Activated CD4-positive, alpha-beta memory T cell treated with anti-CD3 and anti-CD28 coated beads for 36 hours (primary cell): ENCODE measurements around the gene B3GALT6. TPM values are rescaled to one million over a fixed set of nuclear protein-coding genes. Genes with fewer than 3 reads are reported as not detected.

ENCODE experiments used
- CTCF ChIA-PET: fragments of 350-600 bp; sonication (Branson Sonifier 250); formaldehyde crosslinking; loops from one replicate; lab custom pipeline; 2021; ENCODE audit warnings: antibody characterized with exemption, inconsistent platforms; lab: Charles Lee
- POLR2A ChIA-PET: fragments of 350-600 bp; sonication (Branson Sonifier 250); formaldehyde crosslinking; loops from one replicate; lab custom pipeline; 2021; ENCODE audit warnings: antibody characterized with exemption; lab: Charles Lee
- DNase-seq: peaks from one replicate; pipeline ENCODE4 v3.0.0-alpha.2; 2020
- H3K27ac Mint-ChIP-seq: one replicate; pipeline ENCODE4 v1.8.0; 2021; ENCODE audit warnings: mixed read lengths
- H3K27me3 Mint-ChIP-seq: one replicate; pipeline ENCODE4 v1.8.0; 2021; ENCODE audit warnings: mixed read lengths
- H3K36me3 Mint-ChIP-seq: one replicate; pipeline ENCODE4 v1.8.0; 2021; ENCODE audit warnings: mixed read lengths
- H3K4me1 Mint-ChIP-seq: one replicate; pipeline ENCODE4 v1.8.0; 2021; ENCODE audit warnings: low read depth, mixed read lengths
- H3K4me3 Mint-ChIP-seq: one replicate; pipeline ENCODE4 v1.8.0; 2021; ENCODE audit warnings: mild to moderate bottlenecking, mixed read lengths
- H3K9me3 Mint-ChIP-seq: one replicate; pipeline ENCODE4 v1.8.0; 2021; ENCODE audit warnings: mixed read lengths
- intact Hi-C: fragments of 100-400 bp; cut with micrococcal nuclease; formaldehyde crosslinking; loops from one replicate; pipeline ENCODE4 v1.15.1; 2023
- total RNA-seq, 2 experiments: library from RNA; stranded (reverse); gene quantifications; one replicate each; pipeline ENCODE4 v1.2.3, GENCODE V29; 2021

B3GALT6 gene
- total RNA-seq, 2 experiments from 2014 or later, result 14.6 to 15.5 TPM

DNA sequence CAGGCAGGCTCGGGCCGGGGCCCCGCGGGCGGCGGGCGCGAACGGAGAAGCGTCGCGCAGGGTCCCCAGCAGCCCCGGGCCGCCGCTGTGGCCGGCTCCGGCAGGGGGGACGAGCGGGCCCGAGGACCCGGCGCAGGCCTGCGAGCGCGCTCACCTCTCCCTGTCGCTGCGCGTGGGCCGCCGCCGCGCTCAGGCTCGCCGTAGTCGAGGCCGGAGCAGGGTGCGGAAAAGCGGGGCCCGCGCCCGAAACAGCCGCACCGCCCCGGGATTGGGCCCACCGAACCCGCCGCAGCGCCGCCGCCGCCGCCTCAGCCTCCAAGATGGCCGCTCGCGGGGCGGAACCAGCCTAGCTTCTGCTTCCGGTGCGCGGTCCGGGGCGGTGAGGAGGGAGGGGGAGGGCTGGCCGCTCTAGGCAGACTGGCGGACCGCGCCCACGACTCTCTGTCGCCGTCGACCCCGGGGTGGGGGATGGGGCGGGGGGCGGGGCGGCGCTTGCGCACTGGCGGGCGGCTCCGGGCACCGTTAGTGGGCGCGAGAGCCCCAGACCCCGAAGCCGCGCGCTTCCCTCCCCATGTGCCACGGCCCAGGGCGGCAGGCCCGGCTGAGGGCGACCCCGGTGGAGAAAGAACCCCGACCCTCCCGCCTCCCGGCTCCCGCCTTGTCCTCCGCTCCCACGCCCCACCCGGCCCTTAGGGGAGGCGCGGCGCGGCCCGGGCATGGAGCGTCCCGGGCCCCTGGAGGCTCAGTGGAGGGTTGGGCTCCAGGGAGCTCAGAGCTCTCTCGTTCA, 41.7 kb downstream of the B3GALT6 start, which contains the start of gene UBE2J2:
UBE2J2 (minus strand) TSS at position 343 of the 787 bp plus-strand sequence. CDS start 5,862 bp downstream, outside the sequence.
- peaks cover 20% of the 10 kb centered on the region for H3K36me3 Mint-ChIP-seq
- peak within 1 kb of the TSS; percentile 88 for H3K4me3 Mint-ChIP-seq
- CTCF ChIA-PET, result interaction anchor here (1.0 to 1.6 kb wide), 3 partner anchors 13 to 63 kb away, joined by 3 read pairs; partner anchors contain the start of genes B3GALT6 and SDF4
- DNase-seq, result peak; percentile 96
- no peaks in the 10 kb centered on the region for H3K9me3 Mint-ChIP-seq
- peak within 1 kb of the TSS; percentile 62 for H3K27ac Mint-ChIP-seq
- no peaks in the 10 kb centered on the region for H3K27me3 Mint-ChIP-seq
- peaks cover 32% of the 10 kb centered on the region for H3K4me1 Mint-ChIP-seq
- intact Hi-C loops, result loop anchor here (1.0 to 5.0 kb wide), 3 partner anchors 34 to 157 kb away; partner anchors contain the start of genes ACAP3, B3GALT6, C1orf159 and PUSL1
- POLR2A ChIA-PET, result interaction anchor here (0.6 to 1.8 kb wide), 3 partner anchors 43 to 158 kb away, joined by 3 to 5 read pairs (median 3); partner anchors contain the start of genes C1orf159 and MRPL20

DNA sequence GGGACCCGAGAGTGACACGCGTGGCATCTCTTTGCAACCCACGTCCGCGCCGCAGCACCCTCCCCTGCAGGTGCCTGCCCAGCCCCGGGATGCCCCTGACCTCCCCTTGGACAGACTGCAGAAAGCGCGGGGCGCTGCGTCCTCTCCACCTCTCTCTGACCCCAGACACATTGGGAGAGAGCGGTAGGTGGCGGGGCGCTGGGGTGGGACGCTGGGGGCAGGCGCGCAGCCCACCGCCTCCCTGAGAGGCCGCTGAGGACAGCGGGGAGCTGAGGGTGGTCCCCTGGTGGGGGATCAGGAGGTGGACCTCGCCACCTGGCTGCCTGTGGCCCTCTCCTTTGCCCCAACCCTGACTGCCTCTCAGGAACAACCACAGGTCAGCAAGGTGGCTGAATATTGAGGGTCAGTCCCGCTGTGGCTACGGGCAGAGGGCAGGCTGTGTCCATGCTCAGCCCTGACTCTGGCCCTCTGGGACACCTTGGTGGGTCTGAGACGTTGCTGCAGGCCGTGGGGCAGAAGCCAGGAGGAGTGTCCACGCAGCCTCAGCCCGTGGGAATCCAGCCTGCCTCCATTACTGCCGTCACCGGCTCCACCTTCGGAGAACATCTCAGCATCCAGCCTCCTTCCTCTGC, 42.4 kb downstream of the B3GALT6 start:
- CTCF ChIA-PET, result interaction anchor here (1.0 to 1.6 kb wide), 3 partner anchors 14 to 64 kb away, joined by 3 read pairs; partner anchors contain the start of genes B3GALT6 and SDF4

DNA sequence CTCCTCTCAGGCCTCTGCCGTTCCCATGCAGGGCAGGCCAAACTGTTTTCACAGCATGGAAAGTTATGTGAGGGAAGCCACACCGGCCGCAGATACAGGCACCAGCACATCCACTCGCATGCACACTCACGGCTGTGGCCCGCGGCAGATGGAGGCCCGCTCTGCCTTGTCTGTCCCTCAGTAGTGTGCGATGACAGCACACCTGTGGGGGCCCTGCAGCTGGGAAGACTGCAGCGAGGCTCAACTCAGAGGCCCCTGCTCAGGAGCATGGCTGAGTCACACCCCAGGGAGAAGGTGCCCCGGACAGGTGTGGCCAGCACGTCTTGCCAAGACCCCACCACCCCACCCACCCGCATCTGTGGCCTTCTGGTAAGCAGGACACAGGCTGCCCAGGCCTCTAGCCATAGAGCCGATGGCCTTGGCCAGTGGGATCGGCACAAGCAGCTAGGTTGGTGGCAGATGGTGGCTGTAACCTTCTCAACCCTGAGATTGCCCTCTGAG, 42.9 kb downstream of the B3GALT6 start:
- Mint-ChIP-seq H3K36me3 (peaks cover 19% of the 10 kb centered on the region), H3K27ac (no peak overlapping the region), H3K27me3 (no peaks in the 10 kb centered on the region), H3K9me3 (no peaks in the 10 kb centered on the region), H3K4me1 (peaks cover 28% of the 10 kb centered on the region), H3K4me3 (peak overlapping the region; percentile 66)
- CTCF ChIA-PET, result interaction anchor here (1.6 kb wide), 1 partner anchor 14 kb away, joined by 3 read pairs; no protein-coding TSS in a partner anchor
- POLR2A ChIA-PET, result no interaction called here
- DNase-seq, result no peak
- intact Hi-C loops, result loop anchor here (5.0 kb wide), 1 partner anchor 32 kb away; the partner anchor contains the start of genes ACAP3 and PUSL1

More for the DNA sequence above, 42.4 kb downstream of the B3GALT6 start:
- POLR2A ChIA-PET, result interaction anchor here (1.8 kb wide), 1 partner anchor 43 kb away, joined by 5 read pairs; no protein-coding TSS in a partner anchor
- H3K36me3 Mint-ChIP-seq, result peaks cover 20% of the 10 kb centered on the region
- intact Hi-C loops, result loop anchor here (5.0 kb wide), 1 partner anchor 33 kb away; the partner anchor contains the start of genes ACAP3 and PUSL1
- peaks cover 32% of the 10 kb centered on the region for H3K4me1 Mint-ChIP-seq
- H3K27ac Mint-ChIP-seq, result no peak overlapping the region
- H3K27me3 Mint-ChIP-seq, result no peaks in the 10 kb centered on the region
- DNase-seq, result no peak
- H3K4me3 Mint-ChIP-seq, result peak overlapping the region; percentile 66
- H3K9me3 Mint-ChIP-seq, result no peaks in the 10 kb centered on the region

DNA sequence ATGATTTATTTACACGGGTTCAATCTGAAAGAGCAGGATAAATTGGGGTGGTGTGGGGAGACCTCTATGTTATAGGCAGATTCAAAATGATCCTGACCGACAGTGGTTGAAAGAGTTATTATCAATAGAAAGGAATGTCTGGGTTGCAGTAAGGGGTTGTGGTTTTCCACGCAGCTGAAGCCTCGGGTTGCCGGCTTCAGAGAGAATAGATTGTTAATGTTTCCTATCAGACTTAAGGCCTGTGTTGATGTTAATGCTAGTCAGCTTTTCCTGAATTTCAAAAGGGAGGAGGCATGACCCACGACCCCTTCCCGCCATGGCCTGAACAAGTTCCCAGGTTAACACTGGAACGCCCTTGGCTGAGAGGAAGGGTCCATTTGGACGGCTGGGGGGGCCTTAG, 43.8 kb downstream of the B3GALT6 start:
- no peak overlapping the region for H3K27ac Mint-ChIP-seq
- H3K36me3 Mint-ChIP-seq, result peaks cover 14% of the 10 kb centered on the region
- ChIA-PET CTCF (no interaction called here), POLR2A (no interaction called here)
- H3K9me3 Mint-ChIP-seq, result no peaks in the 10 kb centered on the region
- H3K4me3 Mint-ChIP-seq, result no peak overlapping the region
- intact Hi-C loops, result no loop called here
- DNase-seq, result no peak
- no peaks in the 10 kb centered on the region for H3K27me3 Mint-ChIP-seq
- peaks cover 19% of the 10 kb centered on the region for H3K4me1 Mint-ChIP-seq

DNA sequence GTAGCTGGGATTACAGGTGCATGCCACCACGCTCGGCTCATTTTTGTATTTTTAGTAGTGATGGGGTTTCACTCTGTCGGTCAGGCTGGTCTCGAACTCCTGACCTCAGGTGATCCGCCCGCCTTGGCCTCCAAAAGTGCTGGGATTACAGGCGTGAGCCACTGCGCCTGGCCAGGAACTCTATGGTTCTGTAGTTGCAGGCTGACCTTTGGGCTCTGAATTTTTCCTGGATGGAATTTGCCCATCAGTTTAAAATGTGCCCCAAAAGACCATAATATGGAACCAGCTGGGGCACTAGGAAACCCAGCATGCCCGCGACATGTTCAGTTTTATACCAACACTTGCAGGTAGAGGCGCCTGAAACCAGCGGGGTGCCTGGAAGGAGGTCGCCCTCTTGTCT, 46.6 kb downstream of the B3GALT6 start:
- DNase-seq, result no peak
- CTCF ChIA-PET, result interaction anchor here (1.1 kb wide), 1 partner anchor 156 kb away, joined by 5 read pairs; no protein-coding TSS in a partner anchor
- Mint-ChIP-seq H3K4me3 (no peak overlapping the region), H3K36me3 (no peaks in the 10 kb centered on the region), H3K4me1 (peaks cover 3% of the 10 kb centered on the region), H3K9me3 (no peaks in the 10 kb centered on the region), H3K27ac (no peak overlapping the region), H3K27me3 (no peaks in the 10 kb centered on the region)
- intact Hi-C loops, result no loop called here
- POLR2A ChIA-PET, result no interaction called here

- no peak overlapping the region for H3K4me3 Mint-ChIP-seq
- intact Hi-C loops, result no loop called here
- H3K27ac Mint-ChIP-seq, result no peak overlapping the region
- ChIA-PET POLR2A (no interaction called here), CTCF (no interaction called here)
- no peaks in the 10 kb centered on the region for H3K27me3 Mint-ChIP-seq
- DNase-seq, result no peak
- H3K9me3 Mint-ChIP-seq, result no peaks in the 10 kb centered on the region
- H3K36me3 Mint-ChIP-seq, result no peaks in the 10 kb centered on the region
- peaks cover 3% of the 10 kb centered on the region for H3K4me1 Mint-ChIP-seq
These were observed 47.0 kb downstream of the B3GALT6 start for GRCh38 chr1:1279028-1279427.

DNA sequence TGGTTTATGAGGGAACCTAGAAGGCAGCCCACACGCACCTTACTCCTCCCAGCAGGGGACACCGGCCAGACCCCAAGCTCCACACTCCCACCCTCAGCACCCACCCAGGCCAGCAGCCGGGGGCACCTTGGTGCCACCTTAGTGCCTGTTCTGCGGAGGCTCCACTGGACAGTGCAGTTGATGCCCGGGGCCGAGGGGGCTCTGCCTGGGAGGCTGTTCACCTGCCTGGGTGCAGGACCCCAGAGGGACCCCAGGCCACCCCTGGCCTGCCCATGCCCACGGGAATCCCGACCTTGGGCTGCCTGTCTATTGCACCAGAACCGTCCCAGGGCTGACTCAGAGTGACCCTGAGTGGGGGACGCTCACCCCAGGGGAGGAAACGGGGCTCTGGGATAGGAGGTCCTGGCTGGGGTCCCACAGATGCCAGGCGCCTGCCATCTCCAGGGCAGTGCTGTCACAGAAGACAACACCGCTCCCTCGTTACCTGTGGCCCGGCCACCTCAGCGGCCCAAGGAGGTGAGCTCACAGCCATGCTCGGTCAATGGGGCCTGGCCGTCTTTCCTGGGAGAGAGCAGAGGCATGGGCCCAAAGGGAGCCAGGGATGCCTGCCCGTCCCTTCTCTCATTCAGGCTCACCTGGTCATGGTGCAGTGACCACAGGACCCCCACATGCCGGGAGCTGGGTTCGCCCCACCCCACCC, 48.9 kb downstream of the B3GALT6 start:
- Mint-ChIP-seq H3K4me1 (peaks cover 3% of the 10 kb centered on the region), H3K36me3 (no peaks in the 10 kb centered on the region), H3K27ac (no peak overlapping the region), H3K4me3 (no peak overlapping the region), H3K27me3 (no peaks in the 10 kb centered on the region), H3K9me3 (no peaks in the 10 kb centered on the region)
- intact Hi-C loops, result loop anchor here (5.0 kb wide), 1 partner anchor 109 kb away; the partner anchor contains the start of gene TTLL10
- ChIA-PET CTCF (interaction anchor here (1.6 kb wide), 1 partner anchor 159 kb away, joined by 8 read pairs; no protein-coding TSS in a partner anchor), POLR2A (no interaction called here)
- no peak for DNase-seq

GRCh38 chr1:1281533-1282321, 49.7 kb downstream of the B3GALT6 start:
- CTCF ChIA-PET, result interaction anchor here (1.6 kb wide), 1 partner anchor 160 kb away, joined by 8 read pairs; no protein-coding TSS in a partner anchor
- Mint-ChIP-seq H3K27ac (no peak overlapping the region), H3K36me3 (no peaks in the 10 kb centered on the region), H3K9me3 (no peaks in the 10 kb centered on the region), H3K4me3 (no peak overlapping the region), H3K4me1 (peaks cover 3% of the 10 kb centered on the region), H3K27me3 (no peaks in the 10 kb centered on the region)
- DNase-seq, result peak; percentile 56
- POLR2A ChIA-PET, result no interaction called here
- intact Hi-C loops, result loop anchor here (5.0 kb wide), 1 partner anchor 109 kb away; the partner anchor contains the start of gene TTLL10

GRCh38 chr1:1282998-1283397, 51.0 kb downstream of the B3GALT6 start:
- POLR2A ChIA-PET, result no interaction called here
- intact Hi-C loops, result loop anchor here (5.0 kb wide), 1 partner anchor 111 kb away; the partner anchor contains the start of gene TTLL10
- no peaks in the 10 kb centered on the region for H3K9me3 Mint-ChIP-seq
- DNase-seq, result peak; percentile 57
- CTCF ChIA-PET, result interaction anchor here (1.2 kb wide), 1 partner anchor 219 kb away, joined by 3 read pairs; no protein-coding TSS in a partner anchor
- H3K36me3 Mint-ChIP-seq, result no peaks in the 10 kb centered on the region
- H3K27me3 Mint-ChIP-seq, result no peaks in the 10 kb centered on the region
- H3K4me1 Mint-ChIP-seq, result peaks cover 3% of the 10 kb centered on the region
- H3K27ac Mint-ChIP-seq, result no peak overlapping the region
- H3K4me3 Mint-ChIP-seq, result no peak overlapping the region

DNA sequence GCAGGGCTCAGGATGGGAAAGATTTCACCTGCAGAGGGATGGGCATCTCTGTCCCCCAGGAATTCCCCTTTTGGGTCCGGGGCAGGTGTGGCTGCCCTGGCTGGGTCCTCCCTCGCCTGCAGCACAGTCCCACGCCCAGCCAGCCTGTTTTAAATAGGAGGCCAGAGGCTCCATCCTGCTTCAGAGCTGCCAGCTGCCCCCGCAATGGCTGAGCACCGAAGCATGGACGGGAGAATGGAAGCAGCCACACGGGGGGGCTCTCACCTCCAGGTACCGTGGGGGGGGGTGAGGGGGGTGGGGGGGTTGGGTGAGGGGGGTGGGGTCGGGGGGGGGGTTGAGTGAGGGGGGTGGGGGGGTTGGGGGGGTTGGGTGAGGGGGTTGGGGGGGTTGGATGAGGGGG, 51.8 kb downstream of the B3GALT6 start:
- ChIA-PET POLR2A (no interaction called here), CTCF (interaction anchor here (1.2 kb wide), 1 partner anchor 220 kb away, joined by 3 read pairs; no protein-coding TSS in a partner anchor)
- Mint-ChIP-seq H3K27ac (no peak overlapping the region), H3K27me3 (no peaks in the 10 kb centered on the region), H3K9me3 (no peaks in the 10 kb centered on the region), H3K4me1 (peaks cover 3% of the 10 kb centered on the region), H3K4me3 (no peak overlapping the region), H3K36me3 (no peaks in the 10 kb centered on the region)
- no peak for DNase-seq
- intact Hi-C loops, result loop anchor here (5.0 kb wide), 1 partner anchor 112 kb away; the partner anchor contains the start of gene TTLL10
